Mucosa of rectum (tissue), 2 donors: ENCODE data around the gene PARD3B.

Experiments used
- H3K27ac ChIP-seq, 2 donors: one replicate each; pipeline ENCODE4 v1.7.0; 2013; ENCODE audit warnings: inconsistent platforms in 2 of 2, low read depth in 2 of 2, low read length in 2 of 2
- H3K27me3 ChIP-seq, 2 donors: one replicate each; pipeline ENCODE4 v1.7.0; 2013; ENCODE audit warnings: low read length in 2 of 2; ENCODE audit not compliant: control insufficient read depth in 2 of 2, insufficient read depth in 2 of 2
- H3K36me3 ChIP-seq, 2 donors: one replicate each; pipeline ENCODE4 v1.7.0; 2013; ENCODE audit warnings: low read length in 2 of 2; ENCODE audit not compliant: control insufficient read depth in 2 of 2, insufficient read depth in 2 of 2
- H3K4me1 ChIP-seq, 2 donors: one replicate each; pipeline ENCODE4 v1.7.0; 2013; ENCODE audit warnings: low read length in 2 of 2, mild to moderate bottlenecking in 1 of 2; ENCODE audit not compliant: control insufficient read depth in 2 of 2, insufficient read depth in 2 of 2
- H3K4me3 ChIP-seq, 2 donors: one replicate each; pipeline ENCODE4 v1.7.0; 2013; ENCODE audit warnings: low read length in 2 of 2
- H3K9ac ChIP-seq, 2 donors: one replicate each; pipeline ENCODE4 v1.7.0; 2013; ENCODE audit warnings: low read length in 2 of 2, low read depth in 1 of 2, mild to moderate bottlenecking in 1 of 2
- H3K9me3 ChIP-seq, 2 donors: one replicate each; pipeline ENCODE4 v1.7.0; 2013; ENCODE audit warnings: low read length in 2 of 2; ENCODE audit not compliant: control insufficient read depth in 2 of 2
- donor health status: healthy.
- donor health status: Normal muscosa, but diverticular disease.

The PARD3B gene

GRCh38 chr2:204611764-204612163 is 66.5 kb downstream of the PARD3B start:
- Histone ChIP-seq H3K9me3 (no peaks in the 10 kb centered on the region), H3K9ac (no peak overlapping the region), H3K27me3 (no peaks in the 10 kb centered on the region), H3K4me1 (peaks cover 5 to 20% of the 10 kb centered on the region in 2 donors), H3K36me3 (no peaks in the 10 kb centered on the region), H3K4me3 (no peak overlapping the region), H3K27ac (no peak overlapping the region)

- Histone ChIP-seq H3K9ac (no peak overlapping the region), H3K4me3 (no peak overlapping the region), H3K27me3 (no peaks in the 10 kb centered on the region), H3K36me3 (no peaks in the 10 kb centered on the region), H3K27ac (no peak overlapping the region), H3K9me3 (no peaks in the 10 kb centered on the region), H3K4me1 (peaks cover 5 to 20% of the 10 kb centered on the region in 2 donors)
Measured at GRCh38 chr2:204613635-204614034, 68.4 kb downstream of the PARD3B start.

DNA sequence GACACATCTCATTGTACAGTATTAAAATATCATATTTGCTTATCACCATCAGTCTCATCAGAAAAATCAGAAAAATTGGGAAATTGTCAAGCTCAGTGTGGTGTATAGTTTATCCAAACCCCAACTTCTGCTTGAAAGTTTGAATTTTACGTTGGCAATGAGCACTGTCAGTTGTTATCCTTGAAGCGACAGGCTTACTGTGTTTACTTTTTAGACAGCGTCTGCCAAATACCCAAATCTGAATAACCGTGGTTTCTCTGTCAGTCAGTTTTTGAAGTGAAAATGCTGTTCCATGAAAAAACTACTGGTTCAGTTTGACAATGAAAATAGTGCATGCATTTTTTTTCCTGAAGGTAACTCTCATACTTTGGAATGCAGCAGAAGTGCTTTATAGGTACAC is 70.2 kb downstream of the PARD3B start:
- H3K36me3 ChIP-seq: no peaks in the 10 kb centered on the region
- no peaks in the 10 kb centered on the region for H3K9me3 ChIP-seq
- H3K27ac ChIP-seq: no peak overlapping the region
- no peak overlapping the region for H3K9ac ChIP-seq
- H3K4me3 ChIP-seq: no peak overlapping the region
- no peaks in the 10 kb centered on the region for H3K27me3 ChIP-seq
- peaks cover 5 to 20% of the 10 kb centered on the region in 2 donors for H3K4me1 ChIP-seq

DNA sequence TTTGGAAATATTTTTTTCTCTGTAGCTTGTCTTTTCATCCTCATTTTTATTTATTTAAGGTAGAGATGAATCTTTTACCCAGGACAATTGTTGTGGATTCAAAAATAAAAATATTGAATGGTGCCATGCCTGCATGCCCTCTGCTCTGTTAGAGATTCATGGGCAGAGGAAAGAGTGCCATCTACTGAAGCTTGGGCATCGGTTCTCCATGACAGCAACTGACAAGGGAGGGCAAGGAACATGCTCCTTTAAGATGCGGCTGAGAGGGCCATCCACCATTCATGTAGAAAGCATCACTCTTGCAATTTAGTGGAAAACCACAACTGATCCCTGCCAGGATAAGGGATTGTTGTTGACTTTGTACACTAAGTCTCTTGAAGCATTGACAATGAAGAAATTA is 79.9 kb downstream of the PARD3B start:
- no peaks in the 10 kb centered on the region for H3K9me3 ChIP-seq
- no peaks in the 10 kb centered on the region for H3K27me3 ChIP-seq
- H3K4me3 ChIP-seq: no peak overlapping the region
- H3K36me3 ChIP-seq: no peaks in the 10 kb centered on the region
- no peak overlapping the region for H3K9ac ChIP-seq
- H3K4me1 ChIP-seq: no peaks in the 10 kb centered on the region
- no peak overlapping the region for H3K27ac ChIP-seq

DNA sequence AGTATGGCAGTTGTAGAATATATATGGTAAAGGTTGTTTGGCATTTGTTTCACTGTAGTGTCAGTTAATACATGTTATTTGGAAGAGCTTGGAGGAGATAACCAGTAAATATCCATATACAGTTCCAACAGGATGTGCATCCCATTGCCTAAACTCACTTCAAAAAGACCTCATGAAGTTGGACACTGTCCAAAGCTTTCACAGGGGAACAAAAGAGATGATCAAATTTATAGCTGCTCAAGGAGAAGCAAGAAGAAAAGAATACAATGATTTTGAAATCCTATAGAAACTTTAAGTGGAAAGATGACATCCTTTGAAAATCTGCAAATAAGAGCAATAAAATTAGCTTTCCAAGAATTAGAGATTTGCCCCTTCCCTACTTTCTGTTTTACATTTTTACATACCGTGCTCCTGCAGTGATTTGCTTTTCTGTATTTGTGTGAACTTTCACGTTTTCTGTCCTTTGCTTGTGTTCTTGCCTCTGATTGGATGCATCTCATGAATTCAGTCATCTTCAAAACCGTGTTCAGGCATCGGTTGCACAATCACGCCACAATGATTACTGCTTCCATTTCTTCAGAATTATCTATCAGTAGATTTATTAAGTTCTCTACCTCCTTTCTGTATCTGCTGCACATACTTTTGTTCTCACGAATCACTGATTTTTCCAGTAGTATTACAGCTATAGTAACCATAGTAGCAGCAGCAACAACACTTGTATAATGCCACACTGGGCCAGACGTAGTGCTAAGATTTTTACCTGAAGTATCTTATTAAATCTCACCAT is 83.8 kb downstream of the PARD3B start:
- Histone ChIP-seq H3K9me3 (no peaks in the 10 kb centered on the region), H3K4me1 (no peaks in the 10 kb centered on the region), H3K4me3 (no peak overlapping the region), H3K27ac (no peak overlapping the region), H3K9ac (no peak overlapping the region), H3K36me3 (no peaks in the 10 kb centered on the region), H3K27me3 (no peaks in the 10 kb centered on the region)

DNA sequence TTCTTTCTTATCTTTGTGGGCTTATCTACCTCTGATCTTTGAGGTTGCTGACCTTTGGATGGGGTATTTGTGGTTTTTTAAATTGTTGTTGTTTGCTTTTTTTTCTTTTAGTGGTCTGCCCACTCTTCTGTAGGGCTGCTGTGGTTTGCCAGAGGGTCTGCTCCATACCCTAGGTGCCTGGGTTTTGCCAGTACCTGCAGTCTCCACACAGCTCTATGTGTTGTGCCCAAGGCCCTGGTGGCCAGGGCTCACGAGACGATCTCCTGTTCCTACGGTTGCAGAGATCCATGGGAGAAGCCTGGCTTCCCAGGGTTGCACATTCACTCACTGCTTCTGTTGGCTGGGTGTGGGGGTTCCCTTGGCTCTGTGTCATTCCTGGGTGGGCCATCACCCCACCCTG is 87.1 kb downstream of the PARD3B start:
- Histone ChIP-seq H3K27me3 (no peaks in the 10 kb centered on the region), H3K4me3 (no peak overlapping the region), H3K27ac (no peak overlapping the region), H3K9me3 (no peaks in the 10 kb centered on the region), H3K36me3 (no peaks in the 10 kb centered on the region), H3K9ac (no peak overlapping the region), H3K4me1 (no peaks in the 10 kb centered on the region)

- Histone ChIP-seq H3K9me3 (no peaks in the 10 kb centered on the region), H3K4me3 (no peak overlapping the region), H3K36me3 (no peaks in the 10 kb centered on the region), H3K27ac (no peak overlapping the region), H3K9ac (no peak overlapping the region), H3K4me1 (peaks cover 0 to 6% of the 10 kb centered on the region in 2 donors), H3K27me3 (no peaks in the 10 kb centered on the region)
Measured at GRCh38 chr2:204634564-204634963, 89.3 kb downstream of the PARD3B start.

DNA sequence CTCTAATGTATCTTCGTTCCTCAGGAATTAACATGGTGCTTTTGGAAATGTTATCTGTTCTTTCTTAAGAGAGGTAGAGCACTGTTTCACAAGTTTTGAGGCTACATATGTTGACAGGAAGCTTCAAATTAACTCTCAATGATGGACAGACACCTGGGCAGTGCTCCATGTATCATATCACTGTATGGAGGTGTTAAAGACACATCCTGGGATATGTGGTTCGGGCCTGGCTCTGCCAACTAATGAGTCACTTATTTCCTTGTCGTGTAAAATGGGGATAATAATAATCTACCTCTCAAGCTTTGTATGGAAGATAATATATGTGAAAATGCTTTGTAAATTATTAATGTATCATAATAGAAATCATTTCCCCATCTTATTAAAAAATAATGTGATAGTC is 90.2 kb downstream of the PARD3B start:
- H3K9ac ChIP-seq: no peak overlapping the region
- H3K27ac ChIP-seq: no peak overlapping the region
- H3K4me3 ChIP-seq: no peak overlapping the region
- no peaks in the 10 kb centered on the region for H3K27me3 ChIP-seq
- H3K4me1 ChIP-seq: peaks cover 0 to 6% of the 10 kb centered on the region in 2 donors
- H3K36me3 ChIP-seq: no peaks in the 10 kb centered on the region
- H3K9me3 ChIP-seq: no peaks in the 10 kb centered on the region

DNA sequence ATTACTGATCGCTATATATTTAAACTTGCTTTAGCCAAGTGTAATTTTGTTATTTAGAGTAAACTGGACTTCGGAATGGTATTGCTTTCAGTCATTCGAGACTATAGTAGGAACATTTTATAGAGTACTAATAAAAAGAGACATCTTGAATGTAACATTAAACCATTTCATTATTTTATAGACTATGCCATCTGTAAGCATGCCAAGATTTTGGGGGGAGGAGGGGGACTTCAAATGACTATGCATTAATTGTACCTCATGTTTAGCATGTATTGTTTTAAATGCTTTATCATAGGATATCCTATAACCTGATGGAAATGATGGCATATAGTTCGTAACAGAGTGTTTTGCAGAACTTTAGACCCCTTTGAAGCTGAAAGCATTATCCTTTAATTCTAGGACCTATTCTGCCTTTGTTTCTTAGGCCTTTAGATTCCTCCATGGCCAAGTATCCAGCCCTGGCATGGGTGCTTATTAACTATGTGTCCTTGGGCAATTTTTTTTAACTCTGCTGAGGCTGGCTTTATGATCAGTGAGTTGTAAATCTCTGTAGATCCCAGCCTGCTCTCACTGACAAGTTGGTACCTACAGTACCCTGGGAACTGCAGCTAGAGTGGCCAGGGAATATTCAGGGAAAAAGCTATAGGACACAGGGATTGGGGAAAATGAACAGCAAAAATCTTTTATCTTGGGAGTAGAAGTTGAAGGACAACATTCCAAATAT is 93.4 kb downstream of the PARD3B start:
- Histone ChIP-seq H3K9me3 (no peaks in the 10 kb centered on the region), H3K9ac (no peak overlapping the region), H3K4me1 (peaks cover 0 to 6% of the 10 kb centered on the region in 2 donors), H3K36me3 (no peaks in the 10 kb centered on the region), H3K4me3 (no peak overlapping the region), H3K27me3 (no peaks in the 10 kb centered on the region), H3K27ac (no peak overlapping the region)

DNA sequence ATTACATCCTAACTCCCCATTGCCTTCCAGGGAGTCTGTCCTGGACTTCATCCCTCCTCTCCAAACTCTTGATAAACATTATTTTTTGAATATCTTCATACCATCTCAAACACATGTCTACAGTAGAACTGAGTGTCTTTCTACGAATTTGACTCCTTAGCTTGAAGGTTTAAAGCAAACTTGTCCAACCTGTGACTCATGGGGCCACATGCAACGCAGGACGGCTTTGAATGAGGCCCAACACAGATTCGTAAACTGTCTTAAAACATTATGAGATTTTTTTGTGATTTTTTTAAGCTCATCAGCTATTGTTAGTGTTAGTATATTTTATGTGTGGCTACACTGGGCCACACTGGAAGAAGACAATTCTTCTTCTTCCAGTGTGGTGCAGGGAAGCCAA is 98.1 kb downstream of the PARD3B start:
- Histone ChIP-seq H3K27me3 (no peaks in the 10 kb centered on the region), H3K9me3 (no peaks in the 10 kb centered on the region), H3K27ac (no peak overlapping the region), H3K9ac (no peak overlapping the region), H3K36me3 (no peaks in the 10 kb centered on the region), H3K4me1 (peaks cover 0 to 6% of the 10 kb centered on the region in 2 donors), H3K4me3 (no peak overlapping the region)
